Upper lobe of left lung (tissue), 4 donors: ENCODE results near the gene L3MBTL1.

Source experiments
- EP300 ChIP-seq, 4 donors: sonication (generic); formaldehyde crosslinking; IDR thresholded peaks; one replicate each; pipeline ENCODE4 v1.5.1; 2017; ENCODE audit warnings: antibody characterized with exemption in 4 of 4, control low read depth in 2 of 4
- POLR2A ChIP-seq, 4 donors: fragments of 450-650 bp; IDR thresholded peaks; one replicate each; pipeline ENCODE4 v1.5.1; 2016 to 2017; ENCODE audit warnings: antibody characterized with exemption in 4 of 4, mild to moderate bottlenecking in 2 of 4
- POLR2AphosphoS5 ChIP-seq, 2 donors: sonication (generic); formaldehyde crosslinking; IDR thresholded peaks; one replicate each; pipeline ENCODE4 v1.5.1; 2017; ENCODE audit warnings: antibody characterized with exemption in 2 of 2
- TF ChIP-seq, protein P1 (sequence below), 6 experiments: fragments of 450-650 bp in 4 of 6; fragments of 200-600 bp in 2 of 6; sonication (generic) in 2 of 6; IDR thresholded peaks; one replicate each; pipeline ENCODE4 v1.5.1; 2016 to 2019; ENCODE audit warnings: antibody characterized with exemption in 6 of 6

- TF ChIP-seq, protein P1, sequence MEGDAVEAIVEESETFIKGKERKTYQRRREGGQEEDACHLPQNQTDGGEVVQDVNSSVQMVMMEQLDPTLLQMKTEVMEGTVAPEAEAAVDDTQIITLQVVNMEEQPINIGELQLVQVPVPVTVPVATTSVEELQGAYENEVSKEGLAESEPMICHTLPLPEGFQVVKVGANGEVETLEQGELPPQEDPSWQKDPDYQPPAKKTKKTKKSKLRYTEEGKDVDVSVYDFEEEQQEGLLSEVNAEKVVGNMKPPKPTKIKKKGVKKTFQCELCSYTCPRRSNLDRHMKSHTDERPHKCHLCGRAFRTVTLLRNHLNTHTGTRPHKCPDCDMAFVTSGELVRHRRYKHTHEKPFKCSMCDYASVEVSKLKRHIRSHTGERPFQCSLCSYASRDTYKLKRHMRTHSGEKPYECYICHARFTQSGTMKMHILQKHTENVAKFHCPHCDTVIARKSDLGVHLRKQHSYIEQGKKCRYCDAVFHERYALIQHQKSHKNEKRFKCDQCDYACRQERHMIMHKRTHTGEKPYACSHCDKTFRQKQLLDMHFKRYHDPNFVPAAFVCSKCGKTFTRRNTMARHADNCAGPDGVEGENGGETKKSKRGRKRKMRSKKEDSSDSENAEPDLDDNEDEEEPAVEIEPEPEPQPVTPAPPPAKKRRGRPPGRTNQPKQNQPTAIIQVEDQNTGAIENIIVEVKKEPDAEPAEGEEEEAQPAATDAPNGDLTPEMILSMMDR (IDR thresholded peaks at IDR 0.05), result no peak
- TF ChIP-seq POLR2A (IDR thresholded peaks at IDR 0.05) (no peak), POLR2AphosphoS5 (IDR thresholded peaks at IDR 0.05) (no peak), EP300 (IDR thresholded peaks at IDR 0.05) (no peak)
Measured at GRCh38 chr20:43535370-43536004, 28.0 kb downstream of the L3MBTL1 start.
